Measurements from ENCODE around the gene SMIM45.

SMIM45 gene

GRCh38 chr22:41946629-41947423 lies 5.1 kb upstream of the SMIM45 start, which contains the start of gene CENPM (continued):
- TF ChIP-seq ZNF18 (tag by site-specific recombination; IDR thresholded peaks at IDR 0.05) (0 out of 2 replicates have a peak, but pooled peaks have one; percentile 13), ZNF24 (tag by site-specific recombination; IDR thresholded peaks at IDR 0.05) (peak; percentile 70; the same call in 1 of the 2 replicates), SETDB1 (IDR thresholded peaks at IDR 0.05; ENCODE audit: insufficient read length, low read length) (peak; percentile 37), ZNF10 (tag by site-specific recombination; IDR thresholded peaks at IDR 0.05) (no peak), PATZ1 (tag by site-specific recombination; IDR thresholded peaks at IDR 0.05) (peak; percentile 91), ZBTB26 (tag by site-specific recombination; optimal IDR thresholded peaks at IDR 0.05) (peak; percentile 96), OSR2 (tag by site-specific recombination; IDR thresholded peaks at IDR 0.05) (peak; percentile 64; the same call in 1 of the 2 replicates), PRDM10 (tag by site-specific recombination; IDR thresholded peaks at IDR 0.05) (0 out of 2 replicates have a peak, but pooled peaks have one; percentile 35), KLF9 (tag by site-specific recombination; IDR thresholded peaks at IDR 0.05; ENCODE audit: low read depth) (peak; percentile 58), ZIC2 (tag by site-specific recombination; IDR thresholded peaks at IDR 0.05) (peak; percentile 85), ZNF629 (tag by site-specific recombination; IDR thresholded peaks at IDR 0.05) (peak; percentile 50; the same call in 1 of the 2 replicates), ZNF341 (tag by site-specific recombination; IDR thresholded peaks at IDR 0.05; ENCODE audit: low read depth) (0 out of 2 replicates have a peak, but pooled peaks have one; percentile 16), INSM2 (tag by site-specific recombination; IDR thresholded peaks at IDR 0.05) (0 out of 2 replicates have a peak, but pooled peaks have one; percentile 8), ZBTB11 (tag by site-specific recombination; conservative IDR thresholded peaks at IDR 0.05; ENCODE audit: low read depth) (peak; percentile 29; the same call in 1 of the 2 replicates), ZBTB48 (tag by site-specific recombination; IDR thresholded peaks at IDR 0.05) (peak; percentile 19; the same call in 1 of the 2 replicates), ZBTB7A (tag by site-specific recombination; IDR thresholded peaks at IDR 0.05; ENCODE audit: low read depth) (no peak), ZNF221 (tag by site-specific recombination; IDR thresholded peaks at IDR 0.05; ENCODE audit: borderline replicate concordance) (no peak), KLF8 (tag by site-specific recombination; IDR thresholded peaks at IDR 0.05) (peak; percentile 40; the same call in 1 of the 2 replicates), ZBTB17 (tag by site-specific recombination; IDR thresholded peaks at IDR 0.05) (peak; percentile 64), ZSCAN23 (tag by site-specific recombination; IDR thresholded peaks at IDR 0.05) (no peak)
